Type B pancreatic cell (in vitro differentiated cells): ENCODE measurements around the gene CDC6. TPM values are rescaled to one million over a fixed set of nuclear protein-coding genes. Genes with fewer than 3 reads are reported as not detected.
A peak's percentile ranks its signal among the peaks of the same experiment; 100 is the strongest.

ENCODE experiments used
- DNase-seq: peaks from one replicate; pipeline ENCODE4 v3.0.0; 2021; ENCODE audit warnings: mixed read lengths; ENCODE audit not compliant: unreplicated experiment; ENCODE audit errors: extremely low spot score
- H3K27ac Mint-ChIP-seq: 2 replicates; pipeline ENCODE4 v1.8.0; 2021; ENCODE audit warnings: mild to moderate bottlenecking, mixed read lengths
- H3K27me3 Mint-ChIP-seq: 2 replicates; pipeline ENCODE4 v1.8.0; 2021; ENCODE audit warnings: mixed read lengths
- H3K36me3 Mint-ChIP-seq: 2 replicates; pipeline ENCODE4 v1.8.0; 2021; ENCODE audit warnings: mixed read lengths
- H3K4me1 Mint-ChIP-seq: one replicate; pipeline ENCODE4 v1.8.0; 2021; ENCODE audit warnings: mixed read lengths; ENCODE audit not compliant: unreplicated experiment
- H3K4me3 Mint-ChIP-seq: 2 replicates; pipeline ENCODE4 v1.8.0; 2021; ENCODE audit warnings: mild to moderate bottlenecking, mixed read lengths
- H3K9me3 Mint-ChIP-seq: 2 replicates; pipeline ENCODE4 v1.8.0; 2021; ENCODE audit warnings: mixed read lengths
- CTCF ChIP-seq: fragments of 200-600 bp; sonication (generic); conservative IDR thresholded peaks from 2 replicates; pipeline ENCODE4 v1.5.0; 2021; ENCODE audit warnings: antibody characterized with exemption, mild to moderate bottlenecking
- total RNA-seq: library from RNA; stranded (reverse); gene quantifications from 2 replicates; pipeline ENCODE4 v1.2.1, GENCODE V29; 2021; ENCODE audit warnings: low replicate concordance

Gene CDC6
- total RNA-seq, 1 donor from 2014 or later = 50.3 TPM

- no peak for TF ChIP-seq CTCF
- Mint-ChIP-seq H3K27me3 (no peaks in the 10 kb centered on the region), H3K4me1 (peaks cover 70% of the 10 kb centered on the region), H3K9me3 (no peaks in the 10 kb centered on the region), H3K27ac (peak overlapping the region; percentile 69), H3K4me3 (peak overlapping the region; percentile 69), H3K36me3 (peaks cover 19% of the 10 kb centered on the region)
- no peak for DNase-seq
Measured at GRCh38 chr17:40348562-40349476, 61.1 kb downstream of the CDC6 start.

DNA sequence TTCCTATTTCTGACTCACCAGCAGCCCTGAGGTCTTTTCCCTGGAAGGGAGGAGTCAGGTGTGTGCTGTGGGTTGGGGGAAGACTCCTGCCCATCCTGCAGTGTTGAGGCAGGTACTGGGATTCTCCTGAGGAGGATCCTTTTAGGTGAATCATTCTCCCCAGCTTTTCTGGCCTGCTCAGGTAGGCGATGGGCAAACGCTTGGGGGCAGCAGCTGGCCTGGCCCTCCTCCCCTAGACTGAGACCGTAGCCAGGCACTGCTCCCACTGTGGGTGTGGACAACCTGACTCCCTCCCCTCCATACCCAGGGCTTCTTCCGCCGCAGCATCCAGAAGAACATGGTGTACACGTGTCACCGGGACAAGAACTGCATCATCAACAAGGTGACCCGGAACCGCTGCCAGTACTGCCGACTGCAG is 61.8 kb downstream of the CDC6 start:
- no peak for TF ChIP-seq CTCF
- no peak for DNase-seq

GRCh38 chr17:40349895-40350688 is 62.4 kb downstream of the CDC6 start:
- H3K36me3 Mint-ChIP-seq = peaks cover 19% of the 10 kb centered on the region
- peak overlapping the region; percentile 87 for H3K4me3 Mint-ChIP-seq
- peaks cover 67% of the 10 kb centered on the region for H3K4me1 Mint-ChIP-seq
- no peaks in the 10 kb centered on the region for H3K27me3 Mint-ChIP-seq
- TF ChIP-seq CTCF = no peak
- peak overlapping the region; percentile 88 for H3K27ac Mint-ChIP-seq
- no peak for DNase-seq
- H3K9me3 Mint-ChIP-seq = no peaks in the 10 kb centered on the region

More for the DNA sequence above, 61.8 kb downstream of the CDC6 start:
- Mint-ChIP-seq H3K27me3 (no peaks in the 10 kb centered on the region), H3K4me1 (peaks cover 68% of the 10 kb centered on the region), H3K9me3 (no peaks in the 10 kb centered on the region), H3K27ac (peak overlapping the region; percentile 88), H3K4me3 (peak overlapping the region; percentile 87), H3K36me3 (peaks cover 19% of the 10 kb centered on the region)

DNA sequence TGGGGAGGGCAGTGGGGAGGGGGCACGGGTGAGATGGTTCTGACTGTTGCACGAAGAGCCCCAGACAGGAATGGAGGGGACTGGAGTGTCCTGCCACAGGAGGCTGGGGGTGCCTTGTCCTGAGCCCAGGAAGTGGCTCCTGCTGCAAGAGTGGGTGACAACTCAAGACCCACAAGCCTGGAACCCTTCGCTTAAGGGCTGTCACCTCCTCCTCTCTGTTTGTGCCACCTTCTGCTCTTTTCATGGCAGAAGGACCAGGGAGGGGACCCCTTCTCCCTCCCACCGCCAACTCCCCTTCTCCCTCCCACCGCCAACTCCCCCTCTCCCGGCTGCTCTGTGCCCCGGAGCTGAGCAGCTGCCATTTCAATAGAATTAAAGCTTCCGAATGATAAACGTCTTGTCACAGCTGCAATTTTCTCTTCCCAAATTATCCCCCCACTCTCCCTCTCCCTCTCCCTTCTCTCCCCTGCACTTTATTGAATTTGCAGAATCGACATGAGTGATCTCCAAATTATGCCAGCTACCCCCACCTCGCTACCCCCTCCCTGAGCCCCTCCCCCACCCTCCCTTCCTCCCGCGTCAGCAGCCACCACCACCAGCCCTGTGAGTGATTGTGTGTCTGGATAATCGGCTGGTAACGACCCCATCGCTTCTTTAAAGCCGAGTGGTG is 63.1 kb downstream of the CDC6 start:
- Mint-ChIP-seq H3K27ac (peak overlapping the region; percentile 88), H3K4me3 (peak overlapping the region; percentile 87)

More for the DNA sequence above, 63.1 kb downstream of the CDC6 start:
- Mint-ChIP-seq H3K27me3 (no peaks in the 10 kb centered on the region), H3K4me1 (peaks cover 71% of the 10 kb centered on the region), H3K36me3 (peaks cover 19% of the 10 kb centered on the region), H3K9me3 (no peaks in the 10 kb centered on the region)
- DNase-seq = no peak
- no peak for TF ChIP-seq CTCF
